Endothelial cell of umbilical vein (primary cell): ENCODE results near the gene LYRM4. TPM values are rescaled to one million over a fixed set of nuclear protein-coding genes. Genes with fewer than 3 reads are reported as not detected.

Experiments
- BruUV-seq: library from RNA; stranded (reverse); fragments of 400-500 nt; replicated peaks from 2 replicates; lab custom pipeline; 2021; lab: Mats Ljungman, UMichigan
- CTCF ChIA-PET: fragments of 300-600, 350-600 bp; sonication (Branson Sonifier 250); formaldehyde crosslinking; loops from one replicate; lab custom pipeline; 2021; ENCODE audit warnings: antibody characterized with exemption, inconsistent platforms; lab: Charles Lee
- POLR2A ChIA-PET: fragments of 300-600, 350-600 bp; sonication (Branson Sonifier 250); formaldehyde crosslinking; loops from one replicate; lab custom pipeline; 2021; ENCODE audit warnings: antibody characterized with exemption, inconsistent platforms; lab: Charles Lee
- DNase-seq: peaks from one replicate; pipeline ENCODE4 v3.0.0-alpha.2; 2011; ENCODE audit warnings: low read depth, low spot score
- FAIRE-seq: peaks from 2 replicates; lab custom pipeline; 2011; peaks lifted over from hg19 to GRCh38; lab: Jason Lieb, UNC
- H2AFZ ChIP-seq: 2 replicates; pipeline ENCODE4 v1.6.0; 2012; ENCODE audit warnings: low read depth, low read length, control low read depth, inconsistent platforms
- H3K27ac ChIP-seq: 2 replicates; pipeline ENCODE4 v1.5.1; 2011; ENCODE audit warnings: low read depth, mild to moderate bottlenecking, control low read depth, low read length, moderate library complexity; ENCODE audit not compliant: insufficient read depth
- H3K27me3 ChIP-seq, 2 experiments: 2 replicates each; pipeline versions ENCODE4 v1.6.0 to v1.6.1; 2011; ENCODE audit warnings: low read length in 2 of 2, mixed read lengths in 1 of 2; ENCODE audit not compliant: control insufficient read depth in 2 of 2, insufficient read depth in 2 of 2
- H3K36me3 ChIP-seq, 2 experiments: 2 replicates in 1 of 2; 3 replicates in 1 of 2; pipeline ENCODE4 v1.5.1; 2011; ENCODE audit warnings: low read length in 2 of 2, mild to moderate bottlenecking in 1 of 2, moderate library complexity in 1 of 2; ENCODE audit not compliant: control insufficient read depth in 2 of 2, insufficient read depth in 2 of 2; ENCODE audit errors: extremely low read depth in 1 of 2
- H3K4me1 ChIP-seq: 3 replicates; pipeline ENCODE4 v1.5.1; 2011; ENCODE audit warnings: mild to moderate bottlenecking, low read length; ENCODE audit not compliant: control insufficient read depth, insufficient read depth; ENCODE audit errors: extremely low read depth
- H3K4me2 ChIP-seq: 2 replicates; pipeline ENCODE4 v1.6.1; 2011; ENCODE audit warnings: low read length, control low read depth, mixed read lengths; ENCODE audit not compliant: insufficient read depth
- H3K4me3 ChIP-seq, 3 experiments: fragments of 200-600 bp in 1 of 3; sonication (generic), shearing (Covaris generic) in 1 of 3; replicated peaks in 1 of 3; 2 replicates each; pipeline ENCODE4 v1.5.1; 2011 to 2016; ENCODE audit warnings: control low read depth in 3 of 3, low read length in 3 of 3, mild to moderate bottlenecking in 2 of 3, inconsistent platforms in 1 of 3, low read depth in 1 of 3, moderate library complexity in 1 of 3; ENCODE audit not compliant: insufficient read depth in 1 of 3
- H3K79me2 ChIP-seq: 2 replicates; pipeline ENCODE4 v1.6.0; 2012; ENCODE audit warnings: low read length, inconsistent platforms; ENCODE audit not compliant: control insufficient read depth, insufficient read depth
- H3K9ac ChIP-seq: replicated peaks from 2 replicates; pipeline ENCODE3; 2011; ENCODE audit warnings: low read length, control low read depth; ENCODE audit not compliant: insufficient read depth; ENCODE audit errors: extremely low read depth
- H3K9me1 ChIP-seq: replicated peaks from 3 replicates; pipeline ENCODE4 v1.6.0; 2011; ENCODE audit warnings: mild to moderate bottlenecking, low read length; ENCODE audit not compliant: control insufficient read depth, insufficient read depth; ENCODE audit errors: extremely low read depth
- H3K9me3 ChIP-seq: replicated peaks from 2 replicates; pipeline ENCODE4 v1.5.1; 2012; ENCODE audit warnings: low read length, inconsistent platforms; ENCODE audit not compliant: control insufficient read depth, insufficient read depth
- H4K20me1 ChIP-seq: replicated peaks from 2 replicates; pipeline ENCODE3; 2011; ENCODE audit warnings: mild to moderate bottlenecking, low read length; ENCODE audit not compliant: control insufficient read depth, insufficient read depth; ENCODE audit errors: extremely low read depth
- EZH2 ChIP-seq: IDR thresholded peaks from 2 replicates; pipeline ENCODE4 v1.6.1; 2012; ENCODE audit warnings: borderline replicate concordance, low read depth, mild to moderate bottlenecking, moderate library complexity, low read length, inconsistent platforms; ENCODE audit not compliant: severe bottlenecking
- FOS ChIP-seq: IDR thresholded peaks from 2 replicates; pipeline ENCODE4 v1.6.1; 2011; ENCODE audit warnings: mild to moderate bottlenecking, low read length, moderate library complexity, borderline replicate concordance; ENCODE audit not compliant: insufficient read depth
- GATA2 ChIP-seq: IDR thresholded peaks from 2 replicates; pipeline ENCODE4 v1.7.0; 2011; ENCODE audit warnings: low read depth, mild to moderate bottlenecking, moderate library complexity, mixed read lengths, low read length; ENCODE audit not compliant: insufficient read length, insufficient read depth
- JUN ChIP-seq: IDR thresholded peaks from 2 replicates; pipeline ENCODE4 v1.6.1; 2011; ENCODE audit warnings: borderline replicate concordance, low read depth; ENCODE audit not compliant: insufficient read length, insufficient read depth
- MYC ChIP-seq: IDR thresholded peaks from one replicate; pipeline ENCODE4 v1.6.1; 2011; ENCODE audit warnings: mild to moderate bottlenecking, low read depth, low read length
- POLR2A ChIP-seq: IDR thresholded peaks from 2 replicates; pipeline ENCODE4 v1.6.1; 2012; ENCODE audit warnings: low read depth, mild to moderate bottlenecking, control low read depth, low read length
- POLR2AphosphoS5 ChIP-seq: IDR thresholded peaks from 2 replicates; pipeline ENCODE4 v1.6.1; 2012; ENCODE audit warnings: low read depth, mild to moderate bottlenecking, control low read depth, low read length, moderate library complexity; ENCODE audit not compliant: insufficient read depth
- dilution Hi-C: fragments of 300-500 bp; cut with MboI; formaldehyde crosslinking; loops from one replicate; pipeline ENCODE4 v1.15.0; 2019; ENCODE audit warnings: low sequenced_read_pairs; ENCODE audit not compliant: extremely low pct_ligation_motif_present
- intact Hi-C: fragments of 100-400 bp; cut with micrococcal nuclease; formaldehyde crosslinking; loops from one replicate; pipeline ENCODE4 v1.10.0; 2022
- polyA plus RNA-seq, 4 experiments: library from polyadenylated mRNA; depleted of rRNA in 3 of 4; stranded (reverse) in 3 of 4; unstranded in 1 of 4; fragments of >200 nt; gene quantifications; 2 replicates each; pipeline versions ENCODE4 v1.2.1 to v1.2.3, GENCODE V29; 2011 to 2012; ENCODE audit warnings: missing spikeins in 1 of 4
- total RNA-seq: library from RNA; stranded (reverse); gene quantifications from 2 replicates; pipeline ENCODE4 v1.2.3, GENCODE V29; 2021
- TF ChIP-seq, protein P1 (sequence below): IDR thresholded peaks from 2 replicates; pipeline ENCODE4 v1.6.1; 2011; ENCODE audit not compliant: insufficient read depth, insufficient read length
- TF ChIP-seq, protein P2 (sequence below), 2 donors: IDR thresholded peaks; 1 replicate in 1 of 2; 2 replicates in 1 of 2; pipeline ENCODE4 v1.5.1; 2011; ENCODE audit warnings: low read length in 2 of 2, mild to moderate bottlenecking in 2 of 2, moderate library complexity in 2 of 2, control low read depth in 1 of 2, inconsistent platforms in 1 of 2, low read depth in 1 of 2; ENCODE audit not compliant: insufficient read depth in 1 of 2; ENCODE audit errors: extremely low read depth in 1 of 2

The LYRM4 gene
- total and polyA plus RNA-seq, 2 donors (not counting 3 experiments of a cell fraction or from before 2014, with no cell fraction given) = 39.5 to 44.0 TPM

DNA sequence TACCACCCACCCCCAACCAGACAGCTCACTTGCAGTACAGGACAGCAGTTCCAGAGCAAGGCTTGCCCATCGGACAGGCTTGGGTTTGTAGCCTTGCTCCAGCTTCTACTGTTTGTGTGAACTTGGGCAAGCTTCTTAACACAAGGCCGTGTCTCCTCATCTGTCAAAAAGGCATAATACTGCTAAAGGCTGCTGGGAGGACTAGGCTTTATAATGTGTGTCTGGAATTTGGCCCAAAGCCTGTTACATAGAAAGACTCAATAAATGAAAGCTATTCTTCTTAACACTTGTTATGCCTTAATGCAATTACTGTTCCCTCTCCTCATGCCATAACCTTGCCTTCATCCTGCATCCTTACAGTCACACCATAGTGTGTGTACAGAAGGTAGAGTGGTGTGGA, 43.4 kb downstream of the LYRM4 start:
- Histone ChIP-seq H3K9me1 (no peaks in the 10 kb centered on the region), H3K9ac (no peak overlapping the region), H3K4me3 (no peak overlapping the region), H3K4me1 (peaks cover 5% of the 10 kb centered on the region), H3K9me3 (no peaks in the 10 kb centered on the region), H4K20me1 (no peaks in the 10 kb centered on the region), H3K79me2 (no peaks in the 10 kb centered on the region), H3K27me3 (no peaks in the 10 kb centered on the region), H3K36me3 (peaks cover 4 to 5% of the 10 kb centered on the region in 2 experiments), H2AFZ (no peak overlapping the region), H3K27ac (no peak overlapping the region), H3K4me2 (no peak overlapping the region)
- FAIRE-seq (no peak), DNase-seq (no peak)
- CTCF ChIA-PET = interaction anchor here (1.5 to 4.0 kb wide), 4 partner anchors 74 to 185 kb away, joined by 3 to 20 read pairs (median 7); no protein-coding TSS in a partner anchor
- TF ChIP-seq, protein P1, sequence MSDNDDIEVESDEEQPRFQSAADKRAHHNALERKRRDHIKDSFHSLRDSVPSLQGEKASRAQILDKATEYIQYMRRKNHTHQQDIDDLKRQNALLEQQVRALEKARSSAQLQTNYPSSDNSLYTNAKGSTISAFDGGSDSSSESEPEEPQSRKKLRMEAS = no peak
- TF ChIP-seq POLR2AphosphoS5 = no peak
- TF ChIP-seq, protein P2, sequence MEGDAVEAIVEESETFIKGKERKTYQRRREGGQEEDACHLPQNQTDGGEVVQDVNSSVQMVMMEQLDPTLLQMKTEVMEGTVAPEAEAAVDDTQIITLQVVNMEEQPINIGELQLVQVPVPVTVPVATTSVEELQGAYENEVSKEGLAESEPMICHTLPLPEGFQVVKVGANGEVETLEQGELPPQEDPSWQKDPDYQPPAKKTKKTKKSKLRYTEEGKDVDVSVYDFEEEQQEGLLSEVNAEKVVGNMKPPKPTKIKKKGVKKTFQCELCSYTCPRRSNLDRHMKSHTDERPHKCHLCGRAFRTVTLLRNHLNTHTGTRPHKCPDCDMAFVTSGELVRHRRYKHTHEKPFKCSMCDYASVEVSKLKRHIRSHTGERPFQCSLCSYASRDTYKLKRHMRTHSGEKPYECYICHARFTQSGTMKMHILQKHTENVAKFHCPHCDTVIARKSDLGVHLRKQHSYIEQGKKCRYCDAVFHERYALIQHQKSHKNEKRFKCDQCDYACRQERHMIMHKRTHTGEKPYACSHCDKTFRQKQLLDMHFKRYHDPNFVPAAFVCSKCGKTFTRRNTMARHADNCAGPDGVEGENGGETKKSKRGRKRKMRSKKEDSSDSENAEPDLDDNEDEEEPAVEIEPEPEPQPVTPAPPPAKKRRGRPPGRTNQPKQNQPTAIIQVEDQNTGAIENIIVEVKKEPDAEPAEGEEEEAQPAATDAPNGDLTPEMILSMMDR (IDR thresholded peaks at IDR 0.05; ENCODE audit: extremely low read depth in 1 of 2, insufficient read depth in 1 of 2, low read depth in 1 of 2, low read length in 2 of 2) = no peak
- TF ChIP-seq GATA2 = no peak
- TF ChIP-seq MYC = no peak
- no peak for TF ChIP-seq EZH2
- TF ChIP-seq FOS = no peak
- no peak for TF ChIP-seq JUN
- no peak for TF ChIP-seq POLR2A
- dilution Hi-C loops (no loop called here), intact Hi-C loops (no loop called here)
- POLR2A ChIA-PET = no interaction called here
- no TSS peak for BruUV-seq
